ENCODE measurements around the gene ANK3.

GRCh38 chr10:60234551-60234950, 155.1 kb downstream of the ANK3 start:
- TF ChIP-seq, protein P1, sequence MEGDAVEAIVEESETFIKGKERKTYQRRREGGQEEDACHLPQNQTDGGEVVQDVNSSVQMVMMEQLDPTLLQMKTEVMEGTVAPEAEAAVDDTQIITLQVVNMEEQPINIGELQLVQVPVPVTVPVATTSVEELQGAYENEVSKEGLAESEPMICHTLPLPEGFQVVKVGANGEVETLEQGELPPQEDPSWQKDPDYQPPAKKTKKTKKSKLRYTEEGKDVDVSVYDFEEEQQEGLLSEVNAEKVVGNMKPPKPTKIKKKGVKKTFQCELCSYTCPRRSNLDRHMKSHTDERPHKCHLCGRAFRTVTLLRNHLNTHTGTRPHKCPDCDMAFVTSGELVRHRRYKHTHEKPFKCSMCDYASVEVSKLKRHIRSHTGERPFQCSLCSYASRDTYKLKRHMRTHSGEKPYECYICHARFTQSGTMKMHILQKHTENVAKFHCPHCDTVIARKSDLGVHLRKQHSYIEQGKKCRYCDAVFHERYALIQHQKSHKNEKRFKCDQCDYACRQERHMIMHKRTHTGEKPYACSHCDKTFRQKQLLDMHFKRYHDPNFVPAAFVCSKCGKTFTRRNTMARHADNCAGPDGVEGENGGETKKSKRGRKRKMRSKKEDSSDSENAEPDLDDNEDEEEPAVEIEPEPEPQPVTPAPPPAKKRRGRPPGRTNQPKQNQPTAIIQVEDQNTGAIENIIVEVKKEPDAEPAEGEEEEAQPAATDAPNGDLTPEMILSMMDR (IDR thresholded peaks at IDR 0.05; ENCODE audit: poor library complexity) = no peak
- TF ChIP-seq EZH2phosphoT487 (IDR thresholded peaks at IDR 0.05; ENCODE audit: low read depth, severe bottlenecking, unreplicated experiment) (no peak), EZH2 (IDR thresholded peaks at IDR 0.05; ENCODE audit: borderline replicate concordance) (no peak)
